DOHH2 (cell line): ENCODE measurements around the gene NT5C1B.

Experiments used
- H3F3A ChIP-seq: fragments of 200-600 bp; sonication (generic), shearing (Covaris generic); 2 replicates; pipeline ENCODE4 v1.6.0; 2016; ENCODE audit warnings: antibody characterized with exemption, mild to moderate bottlenecking; ENCODE audit not compliant: control insufficient read depth, insufficient read depth
- H3K27ac ChIP-seq: fragments of 200-600 bp; sonication (generic); 2 replicates; pipeline ENCODE4 v1.5.1; 2014; ENCODE audit warnings: low read depth, mild to moderate bottlenecking, low read length, moderate library complexity
- H3K27me3 ChIP-seq: fragments of 200-600 bp; sonication (generic); 2 replicates; pipeline ENCODE4 v1.6.1; 2014; ENCODE audit warnings: mild to moderate bottlenecking, low read length, mixed read lengths; ENCODE audit not compliant: control insufficient read depth
- H3K36me3 ChIP-seq: fragments of 200-600 bp; sonication (generic); 2 replicates; pipeline ENCODE4 v1.6.1; 2014; ENCODE audit warnings: mild to moderate bottlenecking, low read length, moderate library complexity, mixed read lengths; ENCODE audit not compliant: control insufficient read depth
- H3K4me1 ChIP-seq: fragments of 200-600 bp; sonication (generic); 2 replicates; pipeline ENCODE4 v1.6.1; 2014; ENCODE audit warnings: mild to moderate bottlenecking, low read length, mixed read lengths; ENCODE audit not compliant: control insufficient read depth
- H3K4me2 ChIP-seq: fragments of 200-600 bp; sonication (generic); 2 replicates; pipeline ENCODE4 v1.6.0; 2014; ENCODE audit warnings: mild to moderate bottlenecking, low read length, moderate library complexity
- H3K4me3 ChIP-seq: fragments of 200-600 bp; sonication (generic); 2 replicates; pipeline ENCODE4 v1.5.1; 2014; ENCODE audit warnings: mild to moderate bottlenecking, low read length, mixed read lengths
- H3K79me2 ChIP-seq: fragments of 200-600 bp; sonication (generic); 2 replicates; pipeline ENCODE4 v1.6.1; 2014; ENCODE audit warnings: mild to moderate bottlenecking, low read length, mixed read lengths; ENCODE audit not compliant: control insufficient read depth
- H3K9me2 ChIP-seq: fragments of 200-600 bp; sonication (generic); replicated peaks from 2 replicates; pipeline ENCODE4 v1.6.1; 2014; ENCODE audit warnings: mild to moderate bottlenecking, low read length, mixed read lengths; ENCODE audit not compliant: control insufficient read depth
- H3K9me3 ChIP-seq: fragments of 200-600 bp; sonication (generic); 2 replicates; pipeline ENCODE4 v1.6.1; 2014; ENCODE audit warnings: antibody characterized with exemption, low read length, mixed read lengths; ENCODE audit not compliant: control insufficient read depth, insufficient read depth
- H4K20me1 ChIP-seq: fragments of 200-600 bp; sonication (generic); 2 replicates; pipeline ENCODE4 v1.6.0; 2014; ENCODE audit warnings: low read depth, mild to moderate bottlenecking, antibody characterized with exemption, low read length, moderate library complexity; ENCODE audit not compliant: control insufficient read depth, insufficient read depth
- CTCF ChIP-seq: fragments of 200-600 bp; sonication (generic); IDR thresholded peaks from one replicate; pipeline ENCODE4 v1.5.1; 2014; ENCODE audit warnings: antibody characterized with exemption, mild to moderate bottlenecking, low read depth, low read length; ENCODE audit not compliant: poor library complexity, severe bottlenecking
- EZH2phosphoT487 ChIP-seq: fragments of 200-600 bp; sonication (generic); IDR thresholded peaks from 2 replicates; pipeline ENCODE4 v1.6.1; 2017; ENCODE audit warnings: borderline replicate concordance, mild to moderate bottlenecking, antibody characterized with exemption, low read length, moderate library complexity, mixed read lengths

NT5C1B gene

DNA sequence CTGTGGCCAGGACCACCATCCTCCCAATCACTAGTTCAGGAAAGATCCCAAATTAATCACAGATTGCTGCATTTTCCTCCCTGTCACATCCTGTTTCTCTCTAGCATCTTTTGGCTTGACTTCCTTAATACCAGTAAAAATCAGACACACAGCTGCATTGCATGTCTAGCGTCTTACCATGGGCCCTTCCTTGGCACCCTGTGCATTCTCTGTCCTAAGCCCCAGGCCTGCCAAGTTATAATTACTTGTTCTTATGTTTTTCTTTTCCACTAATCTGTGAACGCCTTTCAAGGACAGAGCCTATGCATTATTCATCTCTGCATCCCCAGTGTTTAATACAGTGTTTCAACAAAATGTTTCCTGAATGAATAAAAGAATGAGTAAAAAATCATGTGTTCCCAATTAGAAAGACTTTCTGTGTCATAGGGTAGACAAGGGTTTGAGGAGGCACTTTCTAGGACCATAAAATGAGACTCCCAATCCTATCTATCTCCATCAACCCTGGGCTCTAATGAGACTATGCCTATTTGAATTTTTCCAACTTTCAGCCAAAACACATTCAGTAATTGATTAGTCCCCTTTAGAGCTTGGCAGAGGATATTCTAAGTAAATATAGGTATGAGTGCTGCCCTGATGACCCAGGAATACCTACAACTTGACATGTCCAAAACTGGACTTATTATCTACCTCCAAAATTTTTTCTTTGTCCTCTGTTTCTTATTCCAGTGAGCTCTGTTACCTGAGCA lies 10.3 kb upstream of the NT5C1B start:
- no peak for TF ChIP-seq CTCF
- no peak for TF ChIP-seq EZH2phosphoT487
- Histone ChIP-seq H3K79me2 (no peaks in the 10 kb centered on the region), H3K9me3 (no peaks in the 10 kb centered on the region), H3K4me2 (no peak overlapping the region), H4K20me1 (no peaks in the 10 kb centered on the region), H3K36me3 (no peaks in the 10 kb centered on the region), H3K4me3 (no peak overlapping the region), H3K27me3 (no peaks in the 10 kb centered on the region), H3K9me2 (no peaks in the 10 kb centered on the region), H3K27ac (no peak overlapping the region), H3F3A (no peaks in the 10 kb centered on the region), H3K4me1 (peaks cover 19% of the 10 kb centered on the region)

DNA sequence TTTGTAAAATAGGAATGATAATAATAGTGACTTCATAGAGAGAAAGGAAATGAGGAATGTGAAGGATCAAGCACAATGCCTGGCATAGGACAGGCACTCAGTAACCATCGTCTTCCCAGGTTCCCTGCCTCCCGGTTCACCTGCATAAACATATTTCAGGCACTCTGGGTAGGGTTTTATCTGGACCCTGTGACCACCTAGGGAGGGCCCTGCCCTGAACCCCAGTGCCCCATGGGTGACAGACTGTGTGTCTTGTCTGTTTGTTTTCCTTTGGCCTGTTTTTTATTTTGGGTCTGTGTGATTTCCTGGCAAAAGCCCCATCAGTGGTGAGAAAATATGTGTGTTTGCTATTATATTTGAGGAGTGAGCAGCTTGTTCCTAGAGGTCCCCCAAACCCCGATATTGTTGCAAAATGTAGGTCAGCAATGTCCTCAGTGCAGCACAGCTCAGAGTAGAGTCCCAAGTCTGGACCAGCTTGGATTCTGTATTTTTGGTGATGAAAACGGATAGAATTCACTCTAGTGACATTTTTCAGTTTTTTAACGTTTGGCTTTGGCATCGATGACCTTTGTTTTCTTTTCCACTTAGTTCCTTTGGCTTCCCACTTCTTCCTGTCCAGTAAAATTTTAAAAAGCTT lies 9.6 kb upstream of the NT5C1B start:
- H3F3A ChIP-seq, result no peaks in the 10 kb centered on the region
- no peaks in the 10 kb centered on the region for H3K9me3 ChIP-seq
- no peak overlapping the region for H3K4me2 ChIP-seq
- no peaks in the 10 kb centered on the region for H3K9me2 ChIP-seq
- no peak overlapping the region for H3K4me3 ChIP-seq
- H3K4me1 ChIP-seq, result peaks cover 19% of the 10 kb centered on the region
- H3K27me3 ChIP-seq, result no peaks in the 10 kb centered on the region
- TF ChIP-seq EZH2phosphoT487 (no peak), CTCF (no peak)
- H3K79me2 ChIP-seq, result no peaks in the 10 kb centered on the region
- no peak overlapping the region for H3K27ac ChIP-seq
- no peaks in the 10 kb centered on the region for H4K20me1 ChIP-seq
- no peaks in the 10 kb centered on the region for H3K36me3 ChIP-seq

- no peaks in the 10 kb centered on the region for H3K27me3 ChIP-seq
- no peak overlapping the region for H3K4me2 ChIP-seq
- H3K9me2 ChIP-seq, result no peaks in the 10 kb centered on the region
Observed at GRCh38 chr2:18597618-18598017, 8.2 kb upstream of the NT5C1B start.

More at GRCh38 chr2:18597618-18598017, 8.2 kb upstream of the NT5C1B start:
- no peaks in the 10 kb centered on the region for H3F3A ChIP-seq
- no peak overlapping the region for H3K27ac ChIP-seq
- peaks cover 19% of the 10 kb centered on the region for H3K4me1 ChIP-seq
- TF ChIP-seq EZH2phosphoT487, result no peak
- no peak for TF ChIP-seq CTCF
- H3K9me3 ChIP-seq, result no peaks in the 10 kb centered on the region
- H3K4me3 ChIP-seq, result no peak overlapping the region
- H3K79me2 ChIP-seq, result no peaks in the 10 kb centered on the region
- no peaks in the 10 kb centered on the region for H4K20me1 ChIP-seq
- H3K36me3 ChIP-seq, result no peaks in the 10 kb centered on the region
